NT2/D1 (cell line): ENCODE data around the gene OSER1.

ENCODE experiments used
- SUZ12 ChIP-seq: IDR thresholded peaks from 2 replicates; pipeline ENCODE4 v1.6.1; 2011; ENCODE audit not compliant: insufficient read length, insufficient read depth; ENCODE audit errors: extremely low read depth
- YY1 ChIP-seq: IDR thresholded peaks from 2 replicates; pipeline ENCODE4 v1.6.1; 2011; ENCODE audit not compliant: insufficient read length, insufficient read depth
- ZNF274 ChIP-seq: IDR thresholded peaks from 2 replicates; pipeline ENCODE4 v1.6.1; 2011; ENCODE audit warnings: mild to moderate bottlenecking, low read depth, low read length

DNA sequence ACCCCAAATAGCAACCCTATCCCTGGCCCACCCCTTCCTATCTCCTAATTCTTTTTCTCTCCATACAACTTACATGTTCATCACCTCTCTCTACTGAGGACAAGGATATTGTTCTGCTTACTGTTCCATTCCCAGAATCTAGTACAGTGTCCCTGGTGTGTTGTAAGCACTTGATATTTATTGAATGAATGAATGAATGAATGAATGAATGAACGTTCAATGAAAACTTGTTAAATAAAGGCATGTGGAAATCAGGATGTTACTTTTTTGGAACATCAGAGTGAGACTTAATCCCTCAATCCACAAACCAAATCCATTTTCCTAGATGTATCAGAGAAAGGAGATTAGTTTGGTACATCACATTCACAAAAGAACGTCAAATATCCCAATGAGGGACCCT, 16.8 kb downstream of the OSER1 start:
- TF ChIP-seq YY1 (no peak), SUZ12 (no peak), ZNF274 (no peak)
